HUES6 (cell line): ENCODE data around the gene ASAP2.

Source experiments
- H3K27ac ChIP-seq: 2 replicates; pipeline ENCODE4 v1.7.0; 2013; ENCODE audit warnings: low read depth, mild to moderate bottlenecking, low read length, inconsistent platforms
- H3K27me3 ChIP-seq: 2 replicates; pipeline ENCODE4 v1.6.1; 2013; ENCODE audit warnings: low read length; ENCODE audit not compliant: control insufficient read depth, insufficient read depth
- H3K36me3 ChIP-seq: 2 replicates; pipeline ENCODE4 v1.6.1; 2013; ENCODE audit warnings: low read length; ENCODE audit not compliant: control insufficient read depth, insufficient read depth
- H3K4me1 ChIP-seq: 2 replicates; pipeline ENCODE4 v1.6.1; 2013; ENCODE audit warnings: low read length; ENCODE audit not compliant: control insufficient read depth, insufficient read depth
- H3K4me3 ChIP-seq: 2 replicates; pipeline ENCODE4 v1.5.1; 2013; ENCODE audit warnings: low read depth, low read length
- H3K9ac ChIP-seq: one replicate; pipeline ENCODE4 v1.6.1; 2013; ENCODE audit warnings: mild to moderate bottlenecking, low read length
- H3K9me3 ChIP-seq: 2 replicates; pipeline ENCODE4 v1.6.1; 2013; ENCODE audit warnings: low read depth, low read length; ENCODE audit not compliant: control insufficient read depth, insufficient read depth

The ASAP2 gene

GRCh38 chr2:9205963-9206948, at the start of gene ASAP2:
Gene ASAP2 (plus strand): TSS chr2:9206812. CDS start chr2:9207105, 293 bp downstream.
- Histone ChIP-seq H3K9ac (peak within 1 kb of the TSS; percentile 71), H3K4me1 (peaks cover 15% of the 10 kb centered on the region), H3K9me3 (no peaks in the 10 kb centered on the region), H3K36me3 (no peaks in the 10 kb centered on the region), H3K27ac (no peak within 1 kb of the TSS), H3K27me3 (peaks cover 59% of the 10 kb centered on the region), H3K4me3 (peak within 1 kb of the TSS; percentile 73)

GRCh38 chr2:9158786-9159779, 47.5 kb upstream of the ASAP2 start:
- Histone ChIP-seq H3K9ac (no peak overlapping the region), H3K4me1 (no peaks in the 10 kb centered on the region), H3K9me3 (no peaks in the 10 kb centered on the region), H3K27me3 (no peaks in the 10 kb centered on the region), H3K36me3 (no peaks in the 10 kb centered on the region), H3K4me3 (no peak overlapping the region), H3K27ac (no peak overlapping the region)

DNA sequence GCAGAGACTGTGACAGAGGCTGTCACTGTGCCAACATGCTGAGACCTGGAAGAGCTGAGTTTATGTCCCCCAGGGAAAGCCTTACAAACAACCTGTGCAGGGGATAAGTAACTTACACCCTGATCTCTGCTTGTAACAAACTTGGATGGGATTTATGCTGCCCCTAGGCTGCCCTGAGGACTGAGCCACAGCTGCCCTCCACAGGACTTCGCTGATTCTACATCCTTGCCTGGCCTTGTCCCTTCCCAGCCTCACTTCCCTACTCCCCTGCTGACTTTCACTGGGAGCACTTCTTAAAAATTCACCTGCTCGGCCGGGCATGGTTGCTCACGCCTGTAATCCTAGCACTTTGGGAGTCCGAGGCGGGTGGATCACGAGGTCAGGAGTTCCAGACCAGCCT, 45.9 kb upstream of the ASAP2 start:
- H3K27ac ChIP-seq, result no peak overlapping the region
- H3K27me3 ChIP-seq, result no peaks in the 10 kb centered on the region
- H3K4me1 ChIP-seq, result no peaks in the 10 kb centered on the region
- H3K36me3 ChIP-seq, result no peaks in the 10 kb centered on the region
- H3K9me3 ChIP-seq, result no peaks in the 10 kb centered on the region
- no peak overlapping the region for H3K4me3 ChIP-seq
- H3K9ac ChIP-seq, result no peak overlapping the region

- no peak overlapping the region for H3K27ac ChIP-seq
- H3K36me3 ChIP-seq, result no peaks in the 10 kb centered on the region
- no peak overlapping the region for H3K9ac ChIP-seq
- no peak overlapping the region for H3K4me3 ChIP-seq
- no peaks in the 10 kb centered on the region for H3K4me1 ChIP-seq
- H3K9me3 ChIP-seq, result no peaks in the 10 kb centered on the region
- H3K27me3 ChIP-seq, result no peaks in the 10 kb centered on the region
These were observed 43.8 kb upstream of the ASAP2 start for GRCh38 chr2:9162841-9163240.

GRCh38 chr2:9163306-9164111, 43.1 kb upstream of the ASAP2 start:
- Histone ChIP-seq H3K4me1 (no peaks in the 10 kb centered on the region), H3K9me3 (no peaks in the 10 kb centered on the region), H3K4me3 (no peak overlapping the region), H3K36me3 (no peaks in the 10 kb centered on the region), H3K27ac (no peak overlapping the region), H3K27me3 (no peaks in the 10 kb centered on the region), H3K9ac (no peak overlapping the region)

GRCh38 chr2:9164112-9164608, 42.5 kb upstream of the ASAP2 start:
- Histone ChIP-seq H3K27me3 (no peaks in the 10 kb centered on the region), H3K4me1 (no peaks in the 10 kb centered on the region), H3K9ac (no peak overlapping the region), H3K36me3 (no peaks in the 10 kb centered on the region), H3K9me3 (no peaks in the 10 kb centered on the region), H3K27ac (no peak overlapping the region), H3K4me3 (no peak overlapping the region)

- Histone ChIP-seq H3K4me3 (no peak overlapping the region), H3K4me1 (no peaks in the 10 kb centered on the region; the same call in 1 of the 2 replicates), H3K9ac (no peak overlapping the region), H3K36me3 (no peaks in the 10 kb centered on the region), H3K27ac (no peak overlapping the region), H3K9me3 (no peaks in the 10 kb centered on the region), H3K27me3 (no peaks in the 10 kb centered on the region)
These were observed 41.0 kb upstream of the ASAP2 start for GRCh38 chr2:9165625-9166024.

DNA sequence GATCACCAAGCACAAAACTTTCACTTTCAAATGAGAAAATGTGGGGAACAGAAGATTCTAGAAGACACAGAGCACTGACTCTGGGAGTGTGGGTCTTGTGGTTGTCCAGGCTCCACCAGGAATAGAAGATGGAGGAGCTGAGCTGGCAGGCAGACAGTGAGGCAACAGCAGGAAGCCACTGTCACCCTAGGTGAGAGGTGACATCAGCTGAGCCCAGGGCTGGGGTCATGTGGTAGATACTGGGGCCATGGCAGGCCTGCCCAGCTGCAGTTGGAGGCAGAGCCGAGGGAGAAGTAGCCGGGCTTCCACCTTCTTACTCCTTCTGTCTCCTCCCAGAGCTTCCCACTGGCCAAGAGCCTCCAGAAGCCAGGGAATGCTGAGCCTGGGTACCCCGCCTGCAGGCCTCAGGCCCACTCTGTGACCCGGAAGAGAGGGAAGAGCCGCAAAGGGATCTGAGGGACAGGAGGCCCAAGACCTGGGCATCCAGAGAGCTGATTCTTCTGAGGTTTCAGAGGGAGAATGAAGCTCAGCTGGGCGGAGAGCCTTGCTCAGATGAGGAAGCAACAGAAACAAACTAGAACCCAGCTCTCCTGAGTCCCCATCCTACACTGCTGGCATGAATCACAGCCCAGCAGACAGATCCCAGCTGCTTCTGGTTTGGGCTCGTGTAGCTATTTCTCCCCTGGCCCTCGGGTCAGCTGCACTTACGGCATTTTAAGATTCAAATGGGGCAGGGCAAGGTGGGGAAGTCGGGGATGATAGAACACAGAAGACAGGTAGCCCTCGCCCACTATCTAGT, 39.8 kb upstream of the ASAP2 start:
- no peak overlapping the region for H3K27ac ChIP-seq
- no peak overlapping the region for H3K9ac ChIP-seq

DNA sequence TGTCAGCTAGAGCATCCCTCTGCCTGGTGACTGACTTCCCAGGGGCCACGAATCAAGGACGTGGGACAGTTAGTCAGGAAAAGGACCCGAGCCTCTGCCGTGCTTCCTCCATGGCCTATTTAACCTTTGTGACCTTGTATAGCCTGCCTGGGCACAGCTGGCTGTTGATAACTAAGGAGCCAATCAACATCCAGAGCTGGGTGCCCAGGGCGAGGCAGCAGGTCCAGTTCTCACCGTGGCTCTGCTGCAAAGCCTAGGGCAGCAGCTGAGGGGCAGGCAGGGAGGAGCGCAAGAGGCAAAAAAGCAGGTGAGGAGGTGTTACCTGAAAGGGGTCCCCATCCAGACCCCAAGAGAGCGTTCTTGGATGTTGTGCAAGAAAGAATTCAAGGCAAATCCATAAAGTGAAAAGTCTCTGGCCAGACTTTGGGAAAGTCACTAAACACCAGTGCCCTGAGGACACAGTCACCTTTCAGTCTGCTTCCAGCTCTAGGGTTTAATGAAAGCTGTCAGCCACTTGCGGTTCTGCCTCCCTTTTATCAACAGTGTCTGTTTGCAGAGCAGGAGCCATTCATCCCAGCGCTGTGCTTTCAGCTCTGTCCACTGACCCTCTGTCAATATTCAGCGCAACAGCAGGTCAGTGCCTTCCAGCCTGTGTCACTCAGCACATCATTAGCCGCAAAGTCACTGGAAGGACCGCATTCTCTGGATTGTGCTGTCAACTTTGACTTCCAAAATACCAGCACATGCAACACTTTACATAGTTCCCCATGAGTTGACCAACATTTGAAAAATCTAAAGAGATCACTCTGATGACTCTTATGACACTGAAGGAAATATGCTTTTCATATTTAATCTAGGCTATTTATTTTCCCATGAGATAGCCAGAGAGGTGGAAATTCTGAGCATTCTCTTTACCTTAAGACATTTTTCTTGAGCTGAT, 38.6 kb upstream of the ASAP2 start:
- H3K9ac ChIP-seq, result no peak overlapping the region
- H3K4me3 ChIP-seq, result no peak overlapping the region
- no peaks in the 10 kb centered on the region for H3K9me3 ChIP-seq
- no peaks in the 10 kb centered on the region for H3K36me3 ChIP-seq
- H3K27me3 ChIP-seq, result no peaks in the 10 kb centered on the region
- H3K4me1 ChIP-seq, result no peaks in the 10 kb centered on the region; the same call in 1 of the 2 replicates
- no peak overlapping the region for H3K27ac ChIP-seq

More for the DNA sequence above, 39.8 kb upstream of the ASAP2 start:
- Histone ChIP-seq H3K36me3 (no peaks in the 10 kb centered on the region), H3K4me3 (no peak overlapping the region), H3K27me3 (no peaks in the 10 kb centered on the region), H3K9me3 (no peaks in the 10 kb centered on the region), H3K4me1 (no peaks in the 10 kb centered on the region; the same call in 1 of the 2 replicates)
